Inflammatory macrophage (primary cell): ENCODE measurements around the gene GALNT9.

Experiments
- DNase-seq, 2 donors: peaks; one replicate each; pipeline ENCODE4 v3.0.0-alpha.2; 2020 to 2022

The GALNT9 gene

GRCh38 chr12:132179431-132180362, 149.7 kb downstream of the GALNT9 start:
- DNase-seq: no peak

GRCh38 chr12:132178801-132179401, 150.5 kb downstream of the GALNT9 start:
- DNase-seq: no peak

- DNase-seq: peak; percentile 12 to 46
Observed at GRCh38 chr12:132178316-132178715, 151.1 kb downstream of the GALNT9 start.

- no peak for DNase-seq
Observed at GRCh38 chr12:132176920-132177551, 152.4 kb downstream of the GALNT9 start.

- no peak for DNase-seq
Observed at GRCh38 chr12:132176385-132176919, 152.9 kb downstream of the GALNT9 start.

GRCh38 chr12:132175496-132176384, 153.6 kb downstream of the GALNT9 start:
- DNase-seq: no peak

- DNase-seq: no peak
Observed at GRCh38 chr12:132174839-132175490, 154.4 kb downstream of the GALNT9 start.

- no peak for DNase-seq
Observed at GRCh38 chr12:132174015-132174838, 155.2 kb downstream of the GALNT9 start.

- no peak for DNase-seq
Observed at GRCh38 chr12:132173135-132174014, 156.0 kb downstream of the GALNT9 start.

GRCh38 chr12:132172619-132173018, 156.8 kb downstream of the GALNT9 start:
- no peak for DNase-seq

GRCh38 chr12:132171968-132172521, 157.3 kb downstream of the GALNT9 start:
- DNase-seq: no peak

GRCh38 chr12:132171293-132171967, 158.0 kb downstream of the GALNT9 start:
- no peak for DNase-seq

GRCh38 chr12:132170637-132171292, 158.6 kb downstream of the GALNT9 start:
- DNase-seq: no peak

- DNase-seq: no peak
Observed at GRCh38 chr12:132170094-132170636, 159.2 kb downstream of the GALNT9 start.

GRCh38 chr12:132169376-132169775, 160.0 kb downstream of the GALNT9 start:
- no peak for DNase-seq

- DNase-seq: no peak
Observed at GRCh38 chr12:132168311-132169031, 160.9 kb downstream of the GALNT9 start.
